DOHH2 (cell line): ENCODE measurements around the gene APOL5.

Experiments used
- CTCF ChIP-seq: fragments of 200-600 bp; sonication (generic); IDR thresholded peaks from one replicate; pipeline ENCODE4 v1.5.1; 2014; ENCODE audit warnings: antibody characterized with exemption, mild to moderate bottlenecking, low read depth, low read length; ENCODE audit not compliant: poor library complexity, severe bottlenecking
- EZH2phosphoT487 ChIP-seq: fragments of 200-600 bp; sonication (generic); IDR thresholded peaks from 2 replicates; pipeline ENCODE4 v1.6.1; 2017; ENCODE audit warnings: borderline replicate concordance, mild to moderate bottlenecking, antibody characterized with exemption, low read length, moderate library complexity, mixed read lengths

GRCh38 chr22:35739076-35739930 is 21.6 kb downstream of the APOL5 start:
- TF ChIP-seq CTCF = peak; percentile 32
- TF ChIP-seq EZH2phosphoT487 = no peak
